ENCODE measurements around the gene SRL. TPM values are rescaled to one million over a fixed set of nuclear protein-coding genes. Genes with fewer than 3 reads are reported as not detected.
A peak's percentile ranks its signal among the peaks of the same experiment; 100 is the strongest.

SRL gene
- total RNA-seq, 1 experiment from 2014 or later, result not detected

GRCh38 chr16:4184038-4184702 lies 57.7 kb downstream of the SRL start:
- no peaks in the 10 kb centered on the region for H3K36me3 ChIP-seq (replicated peaks; ENCODE audit: control insufficient read depth, insufficient read depth, low read length)
- DNase-seq, result peak; percentile 76
- no peaks in the 10 kb centered on the region for H3K27me3 ChIP-seq (ENCODE audit: control insufficient read depth, insufficient read depth, low read length)

GRCh38 chr16:4183237-4184037 lies 58.4 kb downstream of the SRL start:
- peak overlapping the region; percentile 92 for H3K4me3 ChIP-seq (ENCODE audit: insufficient read depth, low read depth, low read length)
- H3K36me3 ChIP-seq (replicated peaks; ENCODE audit: control insufficient read depth, insufficient read depth, low read length), result no peaks in the 10 kb centered on the region
- no peaks in the 10 kb centered on the region for H3K27me3 ChIP-seq (ENCODE audit: control insufficient read depth, insufficient read depth, low read length)
- peak; percentile 99 for DNase-seq

More at GRCh38 chr16:4184038-4184702, 57.7 kb downstream of the SRL start:
- H3K4me3 ChIP-seq (ENCODE audit: insufficient read depth, low read depth, low read length), result peak overlapping the region; percentile 92

- Histone ChIP-seq H3K4me3 (ENCODE audit: insufficient read depth, low read depth, low read length) (peak overlapping the region; percentile 92; the same call in 1 of the 2 replicates), H3K36me3 (replicated peaks; ENCODE audit: control insufficient read depth, insufficient read depth, low read length) (no peaks in the 10 kb centered on the region), H3K27me3 (ENCODE audit: control insufficient read depth, insufficient read depth, low read length) (no peaks in the 10 kb centered on the region)
- no peak for DNase-seq
These were observed 59.2 kb downstream of the SRL start for GRCh38 chr16:4182581-4183236.

GRCh38 chr16:4180511-4180910 lies 61.4 kb downstream of the SRL start:
- Histone ChIP-seq H3K36me3 (replicated peaks; ENCODE audit: control insufficient read depth, insufficient read depth, low read length) (no peaks in the 10 kb centered on the region), H3K4me3 (ENCODE audit: insufficient read depth, low read depth, low read length) (no peak overlapping the region), H3K27me3 (ENCODE audit: control insufficient read depth, insufficient read depth, low read length) (no peaks in the 10 kb centered on the region)
- DNase-seq, result no peak

- Histone ChIP-seq H3K36me3 (replicated peaks; ENCODE audit: control insufficient read depth, insufficient read depth, low read length) (no peaks in the 10 kb centered on the region), H3K4me3 (ENCODE audit: insufficient read depth, low read depth, low read length) (no peak overlapping the region), H3K27me3 (ENCODE audit: control insufficient read depth, insufficient read depth, low read length) (no peaks in the 10 kb centered on the region)
- no peak for DNase-seq
These were observed 62.1 kb downstream of the SRL start for GRCh38 chr16:4179763-4180260.

- Histone ChIP-seq H3K4me3 (ENCODE audit: insufficient read depth, low read depth, low read length) (no peak overlapping the region), H3K36me3 (replicated peaks; ENCODE audit: control insufficient read depth, insufficient read depth, low read length) (no peaks in the 10 kb centered on the region), H3K27me3 (ENCODE audit: control insufficient read depth, insufficient read depth, low read length) (no peaks in the 10 kb centered on the region)
- DNase-seq, result no peak
These were observed 62.9 kb downstream of the SRL start for GRCh38 chr16:4179020-4179419.

- H3K27me3 ChIP-seq (ENCODE audit: control insufficient read depth, insufficient read depth, low read length), result no peaks in the 10 kb centered on the region
- H3K36me3 ChIP-seq (replicated peaks; ENCODE audit: control insufficient read depth, insufficient read depth, low read length), result no peaks in the 10 kb centered on the region
- no peak overlapping the region for H3K4me3 ChIP-seq (ENCODE audit: insufficient read depth, low read depth, low read length)
- DNase-seq, result no peak
These were observed 63.3 kb downstream of the SRL start for GRCh38 chr16:4178468-4179010.

- Histone ChIP-seq H3K36me3 (replicated peaks; ENCODE audit: control insufficient read depth, insufficient read depth, low read length) (no peaks in the 10 kb centered on the region), H3K27me3 (ENCODE audit: control insufficient read depth, insufficient read depth, low read length) (no peaks in the 10 kb centered on the region), H3K4me3 (ENCODE audit: insufficient read depth, low read depth, low read length) (no peak overlapping the region)
- no peak for DNase-seq
These were observed 64.9 kb downstream of the SRL start for GRCh38 chr16:4176906-4177417.

- Histone ChIP-seq H3K27me3 (ENCODE audit: control insufficient read depth, insufficient read depth, low read length) (no peaks in the 10 kb centered on the region), H3K4me3 (ENCODE audit: insufficient read depth, low read depth, low read length) (no peak overlapping the region), H3K36me3 (replicated peaks; ENCODE audit: control insufficient read depth, insufficient read depth, low read length) (no peaks in the 10 kb centered on the region)
- no peak for DNase-seq
These were observed 66.0 kb downstream of the SRL start for GRCh38 chr16:4175849-4176248.

- no peak for DNase-seq
- Histone ChIP-seq H3K36me3 (replicated peaks; ENCODE audit: control insufficient read depth, insufficient read depth, low read length) (no peaks in the 10 kb centered on the region), H3K4me3 (ENCODE audit: insufficient read depth, low read depth, low read length) (no peak overlapping the region), H3K27me3 (ENCODE audit: control insufficient read depth, insufficient read depth, low read length) (no peaks in the 10 kb centered on the region)
These were observed 69.8 kb downstream of the SRL start for GRCh38 chr16:4172070-4172469.

- no peak overlapping the region for H3K4me3 ChIP-seq (ENCODE audit: insufficient read depth, low read depth, low read length)
- H3K27me3 ChIP-seq (ENCODE audit: control insufficient read depth, insufficient read depth, low read length), result no peaks in the 10 kb centered on the region
- DNase-seq, result no peak
- no peaks in the 10 kb centered on the region for H3K36me3 ChIP-seq (replicated peaks; ENCODE audit: control insufficient read depth, insufficient read depth, low read length)
These were observed 72.5 kb downstream of the SRL start for GRCh38 chr16:4169415-4169814.

GRCh38 chr16:4166821-4167220 lies 75.1 kb downstream of the SRL start:
- Histone ChIP-seq H3K36me3 (replicated peaks; ENCODE audit: control insufficient read depth, insufficient read depth, low read length) (no peaks in the 10 kb centered on the region), H3K4me3 (ENCODE audit: insufficient read depth, low read depth, low read length) (no peak overlapping the region), H3K27me3 (ENCODE audit: control insufficient read depth, insufficient read depth, low read length) (no peaks in the 10 kb centered on the region)
- no peak for DNase-seq

- no peak for DNase-seq
- Histone ChIP-seq H3K4me3 (ENCODE audit: insufficient read depth, low read depth, low read length) (no peak overlapping the region), H3K36me3 (replicated peaks; ENCODE audit: control insufficient read depth, insufficient read depth, low read length) (no peaks in the 10 kb centered on the region), H3K27me3 (ENCODE audit: control insufficient read depth, insufficient read depth, low read length) (no peaks in the 10 kb centered on the region)
These were observed 81.0 kb downstream of the SRL start for GRCh38 chr16:4160658-4161430.

GRCh38 chr16:4159726-4160125 lies 82.2 kb downstream of the SRL start:
- Histone ChIP-seq H3K36me3 (replicated peaks; ENCODE audit: control insufficient read depth, insufficient read depth, low read length) (no peaks in the 10 kb centered on the region), H3K27me3 (ENCODE audit: control insufficient read depth, insufficient read depth, low read length) (no peaks in the 10 kb centered on the region), H3K4me3 (ENCODE audit: insufficient read depth, low read depth, low read length) (no peak overlapping the region)
- DNase-seq, result no peak
